ENCODE data around the gene NAP1L1. TPM values are rescaled to one million over a fixed set of nuclear protein-coding genes. Genes with fewer than 3 reads are reported as not detected.

NAP1L1 gene
- total RNA-seq, 2 donors from 2014 or later: 672 to 731 TPM

- H3K27me3 Mint-ChIP-seq: no peaks in the 10 kb centered on the region
- no peaks in the 10 kb centered on the region for H3K9me3 ChIP-seq (ENCODE audit: control insufficient read depth, low read length, poor library complexity, severe bottlenecking)
- peak overlapping the region; percentile 71 for H3K4me3 Mint-ChIP-seq
- H3K4me1 Mint-ChIP-seq: peaks cover 7% of the 10 kb centered on the region
- peaks cover 2% of the 10 kb centered on the region for H3K36me3 Mint-ChIP-seq (ENCODE audit: low read depth)
- ATAC-seq (no peak), DNase-seq (no peak)
- H3K27ac Mint-ChIP-seq: peak overlapping the region; percentile 92
Measured at GRCh38 chr12:76043377-76043776, 41.1 kb downstream of the NAP1L1 start.

GRCh38 chr12:76042147-76042546 is 42.3 kb downstream of the NAP1L1 start:
- DNase-seq: no peak
- ATAC-seq: no peak
- H3K27me3 Mint-ChIP-seq: no peaks in the 10 kb centered on the region
- no peaks in the 10 kb centered on the region for H3K9me3 ChIP-seq (ENCODE audit: control insufficient read depth, low read length, poor library complexity, severe bottlenecking)
- peak overlapping the region; percentile 92 for H3K27ac Mint-ChIP-seq
- H3K4me1 Mint-ChIP-seq: peaks cover 15% of the 10 kb centered on the region
- no peak overlapping the region for H3K4me3 Mint-ChIP-seq
- peaks cover 2% of the 10 kb centered on the region for H3K36me3 Mint-ChIP-seq (ENCODE audit: low read depth)

- Mint-ChIP-seq H3K4me1 (peaks cover 13% of the 10 kb centered on the region), H3K36me3 (ENCODE audit: low read depth) (no peaks in the 10 kb centered on the region), H3K27ac (peak overlapping the region; percentile 86), H3K27me3 (no peaks in the 10 kb centered on the region), H3K4me3 (peak overlapping the region; percentile 36)
- ATAC-seq (no peak), DNase-seq (no peak)
- H3K9me3 ChIP-seq (ENCODE audit: control insufficient read depth, low read length, poor library complexity, severe bottlenecking): no peaks in the 10 kb centered on the region
Measured at GRCh38 chr12:76041406-76041805, 43.1 kb downstream of the NAP1L1 start.

GRCh38 chr12:76040461-76040860 is 44.0 kb downstream of the NAP1L1 start:
- H3K9me3 ChIP-seq (ENCODE audit: control insufficient read depth, low read length, poor library complexity, severe bottlenecking): no peaks in the 10 kb centered on the region
- Mint-ChIP-seq H3K27ac (peak overlapping the region; percentile 86), H3K4me3 (peak overlapping the region; percentile 69), H3K4me1 (peaks cover 16% of the 10 kb centered on the region), H3K36me3 (ENCODE audit: low read depth) (no peaks in the 10 kb centered on the region), H3K27me3 (no peaks in the 10 kb centered on the region)
- ATAC-seq: no peak
- no peak for DNase-seq

- ATAC-seq: no peak
- no peak overlapping the region for H3K4me3 Mint-ChIP-seq
Measured at GRCh38 chr12:76038176-76038575, 46.3 kb downstream of the NAP1L1 start.

GRCh38 chr12:76037130-76038103 is 47.1 kb downstream of the NAP1L1 start:
- no peaks in the 10 kb centered on the region for H3K9me3 ChIP-seq (ENCODE audit: control insufficient read depth, low read length, poor library complexity, severe bottlenecking)
- Mint-ChIP-seq H3K27me3 (no peaks in the 10 kb centered on the region), H3K36me3 (ENCODE audit: low read depth) (no peaks in the 10 kb centered on the region), H3K4me3 (peak overlapping the region; percentile 36), H3K27ac (no peak overlapping the region), H3K4me1 (peaks cover 21% of the 10 kb centered on the region)
- peak; percentile 72 for ATAC-seq
- DNase-seq: no peak

More at GRCh38 chr12:76038176-76038575, 46.3 kb downstream of the NAP1L1 start:
- no peak for DNase-seq
- Mint-ChIP-seq H3K27ac (no peak overlapping the region), H3K4me1 (peaks cover 17% of the 10 kb centered on the region), H3K27me3 (no peaks in the 10 kb centered on the region), H3K36me3 (ENCODE audit: low read depth) (no peaks in the 10 kb centered on the region)
- no peaks in the 10 kb centered on the region for H3K9me3 ChIP-seq (ENCODE audit: control insufficient read depth, low read length, poor library complexity, severe bottlenecking)

- Mint-ChIP-seq H3K27me3 (no peaks in the 10 kb centered on the region), H3K4me3 (no peak overlapping the region), H3K36me3 (ENCODE audit: low read depth) (no peaks in the 10 kb centered on the region), H3K4me1 (peaks cover 31% of the 10 kb centered on the region), H3K27ac (peak overlapping the region; percentile 83)
- no peak for DNase-seq
- no peak for ATAC-seq
- no peaks in the 10 kb centered on the region for H3K9me3 ChIP-seq (ENCODE audit: control insufficient read depth, low read length, poor library complexity, severe bottlenecking)
Measured at GRCh38 chr12:76035045-76035444, 49.4 kb downstream of the NAP1L1 start.

- H3K9me3 ChIP-seq (ENCODE audit: control insufficient read depth, low read length, poor library complexity, severe bottlenecking): no peaks in the 10 kb centered on the region
- DNase-seq (no peak), ATAC-seq (no peak)
- peak overlapping the region; percentile 98 for H3K27ac Mint-ChIP-seq
- peak overlapping the region; percentile 94 for H3K4me3 Mint-ChIP-seq
- no peaks in the 10 kb centered on the region for H3K36me3 Mint-ChIP-seq (ENCODE audit: low read depth)
- peaks cover 35% of the 10 kb centered on the region for H3K4me1 Mint-ChIP-seq
- no peaks in the 10 kb centered on the region for H3K27me3 Mint-ChIP-seq
Measured at GRCh38 chr12:76033081-76034011, 51.1 kb downstream of the NAP1L1 start.

GRCh38 chr12:76032043-76032981 is 52.2 kb downstream of the NAP1L1 start:
- DNase-seq (no peak), ATAC-seq (peak; percentile 15)
- no peaks in the 10 kb centered on the region for H3K36me3 Mint-ChIP-seq (ENCODE audit: low read depth)
- H3K27me3 Mint-ChIP-seq: no peaks in the 10 kb centered on the region
- peak overlapping the region; percentile 98 for H3K27ac Mint-ChIP-seq
- H3K4me1 Mint-ChIP-seq: peaks cover 29% of the 10 kb centered on the region
- H3K9me3 ChIP-seq (ENCODE audit: control insufficient read depth, low read length, poor library complexity, severe bottlenecking): no peaks in the 10 kb centered on the region
- H3K4me3 Mint-ChIP-seq: peak overlapping the region; percentile 94

GRCh38 chr12:76031414-76032042 is 53.0 kb downstream of the NAP1L1 start, which contains the start of gene PHLDA1:
PHLDA1 (minus strand) TSS chr12:76031776.
- H3K4me1 Mint-ChIP-seq: peaks cover 25% of the 10 kb centered on the region
- peak; percentile 89 to 92 (median 91) for DNase-seq
- no peaks in the 10 kb centered on the region for H3K36me3 Mint-ChIP-seq (ENCODE audit: low read depth)
- ATAC-seq: peak; percentile 89
- peak within 1 kb of the TSS; percentile 98 for H3K27ac Mint-ChIP-seq
- H3K4me3 Mint-ChIP-seq: peak within 1 kb of the TSS; percentile 94
- H3K9me3 ChIP-seq (ENCODE audit: control insufficient read depth, low read length, poor library complexity, severe bottlenecking): no peaks in the 10 kb centered on the region
- H3K27me3 Mint-ChIP-seq: no peaks in the 10 kb centered on the region

GRCh38 chr12:76031081-76031413 is 53.4 kb downstream of the NAP1L1 start:
- H3K4me3 Mint-ChIP-seq: peak overlapping the region; percentile 94
- no peaks in the 10 kb centered on the region for H3K36me3 Mint-ChIP-seq (ENCODE audit: low read depth)
- no peaks in the 10 kb centered on the region for H3K9me3 ChIP-seq (ENCODE audit: control insufficient read depth, low read length, poor library complexity, severe bottlenecking)
- no peak for DNase-seq
- H3K27ac Mint-ChIP-seq: peak overlapping the region; percentile 98
- no peaks in the 10 kb centered on the region for H3K27me3 Mint-ChIP-seq
- peak; percentile 6 for ATAC-seq
- peaks cover 25% of the 10 kb centered on the region for H3K4me1 Mint-ChIP-seq
